Neuron (in vitro differentiated cells): ENCODE measurements around the gene PRL.

Source experiments
- H2AFZ ChIP-seq: one replicate; pipeline ENCODE4 v1.6.1; 2013; ENCODE audit warnings: low read depth, mild to moderate bottlenecking, inconsistent platforms, low read length, moderate library complexity
- H3K27me3 ChIP-seq: one replicate; pipeline ENCODE4 v1.6.1; 2013; ENCODE audit warnings: low read length; ENCODE audit not compliant: insufficient read depth
- H3K36me3 ChIP-seq: one replicate; pipeline ENCODE4 v1.6.1; 2013; ENCODE audit warnings: low read length; ENCODE audit not compliant: insufficient read depth
- H3K4me1 ChIP-seq: one replicate; pipeline ENCODE4 v1.6.1; 2013; ENCODE audit warnings: low read length; ENCODE audit not compliant: insufficient read depth
- H3K4me3 ChIP-seq: 2 replicates; pipeline ENCODE4 v1.5.1; 2013; ENCODE audit warnings: mild to moderate bottlenecking, low read length, moderate library complexity
- H3K9me3 ChIP-seq: one replicate; pipeline ENCODE4 v1.6.1; 2013; ENCODE audit warnings: low read length

Gene PRL

GRCh38 chr6:22239261-22239921 is 57.4 kb downstream of the PRL start:
- Histone ChIP-seq H3K36me3 (no peaks in the 10 kb centered on the region), H3K4me3 (no peak overlapping the region), H2AFZ (no peak overlapping the region), H3K27me3 (no peaks in the 10 kb centered on the region), H3K4me1 (no peaks in the 10 kb centered on the region), H3K9me3 (peaks cover 4% of the 10 kb centered on the region)

- Histone ChIP-seq H3K36me3 (no peaks in the 10 kb centered on the region), H3K4me3 (no peak overlapping the region), H3K4me1 (no peaks in the 10 kb centered on the region), H3K27me3 (no peaks in the 10 kb centered on the region), H2AFZ (no peak overlapping the region), H3K9me3 (peaks cover 4% of the 10 kb centered on the region)
Observed at GRCh38 chr6:22238861-22239260, 58.0 kb downstream of the PRL start.

DNA sequence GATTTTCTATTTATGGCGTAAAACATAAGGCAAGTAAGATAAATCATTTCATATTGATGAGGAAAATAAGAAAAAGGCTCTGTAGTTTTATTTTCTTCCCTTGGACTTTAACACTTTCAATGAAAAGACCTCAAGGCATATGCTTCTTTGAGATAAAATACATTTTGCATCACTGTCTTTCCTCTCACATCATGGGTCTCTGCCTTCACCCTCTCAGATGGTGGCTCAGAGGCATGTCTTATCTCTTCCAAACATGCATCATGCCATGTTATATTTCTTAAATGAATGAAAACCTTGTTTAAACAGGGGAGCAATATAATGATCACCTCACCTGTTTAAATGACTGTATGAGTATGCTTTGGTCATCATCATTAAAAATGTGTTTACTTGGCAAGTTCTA is 59.3 kb downstream of the PRL start:
- peaks cover 4% of the 10 kb centered on the region for H3K9me3 ChIP-seq
- H3K36me3 ChIP-seq: no peaks in the 10 kb centered on the region
- H2AFZ ChIP-seq: no peak overlapping the region
- H3K4me3 ChIP-seq: no peak overlapping the region
- no peaks in the 10 kb centered on the region for H3K4me1 ChIP-seq
- no peaks in the 10 kb centered on the region for H3K27me3 ChIP-seq
